Measurements from ENCODE around the gene PPP2R5A. TPM values are rescaled to one million over a fixed set of nuclear protein-coding genes. Genes with fewer than 3 reads are reported as not detected.
"Not testable (repeated sequence)": the region's sequence is repeated elsewhere in the genome, so short reads cannot be mapped to it uniquely, and the experiment has no call there.

PPP2R5A gene
- polyA plus RNA-seq, 3 donors = 28.1 to 38.4 (median 31.1) TPM

GRCh38 chr1:212386029-212386428, 100.8 kb downstream of the PPP2R5A start:
- Histone ChIP-seq H3K79me2 (ENCODE audit: insufficient read depth, low read length) (peaks cover 21% of the 10 kb centered on the region), H3K9me3 (replicated peaks in 1 of 2; ENCODE audit: control insufficient read depth in 1 of 2, insufficient read depth in 1 of 2, low read length in 2 of 2) (peaks cover 0 to 7% of the 10 kb centered on the region in 2 donors), H3K4me3 (replicated peaks in 1 of 3; ENCODE audit: low read depth in 2 of 3, low read length in 3 of 3) (no peak overlapping the region), H3K36me3 (replicated peaks in 1 of 2; ENCODE audit: control insufficient read depth in 1 of 2, insufficient read depth in 2 of 2, low read length in 2 of 2) (peaks cover 50 to 94% of the 10 kb centered on the region in 2 donors), H3K4me1 (ENCODE audit: control insufficient read depth in 1 of 2, insufficient read depth in 2 of 2, low read length in 2 of 2) (no peaks in the 10 kb centered on the region), H3K27ac (ENCODE audit: low read depth in 1 of 2, low read length in 2 of 2) (no peak overlapping the region), H3K4me2 (replicated peaks; ENCODE audit: extremely low read depth, low read length, poor library complexity, severe bottlenecking) (no peak overlapping the region), H2AFZ (ENCODE audit: insufficient read depth, low read depth, low read length, poor library complexity, severe bottlenecking) (no peak overlapping the region), H3K27me3 (ENCODE audit: control insufficient read depth in 2 of 2, insufficient read depth in 2 of 2, low read length in 2 of 2) (no peaks in the 10 kb centered on the region), H3K9ac (ENCODE audit: insufficient read depth, low read length, poor library complexity, severe bottlenecking) (no peak overlapping the region), H4K20me1 (ENCODE audit: insufficient read depth, low read length) (peaks cover 26% of the 10 kb centered on the region)
- H3K4me3 Mint-ChIP-seq = no peak overlapping the region
- TF ChIP-seq CTCF (IDR thresholded peaks at IDR 0.05) = no peak
- peak overlapping the region in 3 of 7 donors; percentile 22 to 76 (median 28) for H3K27ac Mint-ChIP-seq
- peaks cover 0 to 1% (median 0%) of the 10 kb centered on the region in 3 donors for H3K27me3 Mint-ChIP-seq (ENCODE audit: low read depth in 3 of 3)
- DNase-seq = no peak
- WGBS (ENCODE audit: insufficient coverage) = 100% methylated on average over 1 of the region's 1 CpG
- intact Hi-C loops (cut with micrococcal nuclease) = no loop called here
- H3K36me3 Mint-ChIP-seq = peaks cover 88 to 95% of the 10 kb centered on the region in 2 donors
- peaks cover 7 to 14% (median 11%) of the 10 kb centered on the region in 7 donors for H3K9me3 Mint-ChIP-seq
- peaks cover 12% of the 10 kb centered on the region for H3K4me1 Mint-ChIP-seq

GRCh38 chr1:212388985-212389716, 103.9 kb downstream of the PPP2R5A start:
- H3K9me3 Mint-ChIP-seq = peaks cover 13 to 32% (median 22%) of the 10 kb centered on the region in 7 donors
- TF ChIP-seq CTCF (IDR thresholded peaks at IDR 0.05) = no peak
- Histone ChIP-seq H3K4me3 (replicated peaks in 1 of 3; ENCODE audit: low read depth in 2 of 3, low read length in 3 of 3) (no peak overlapping the region), H3K79me2 (ENCODE audit: insufficient read depth, low read length) (peaks cover 21% of the 10 kb centered on the region), H3K9me3 (replicated peaks in 1 of 2; ENCODE audit: control insufficient read depth in 1 of 2, insufficient read depth in 1 of 2, low read length in 2 of 2) (peaks cover 0 to 12% of the 10 kb centered on the region in 2 donors), H3K36me3 (replicated peaks in 1 of 2; ENCODE audit: control insufficient read depth in 1 of 2, insufficient read depth in 2 of 2, low read length in 2 of 2) (peaks cover 40 to 64% of the 10 kb centered on the region in 2 donors), H4K20me1 (ENCODE audit: insufficient read depth, low read length) (peaks cover 21% of the 10 kb centered on the region), H3K27ac (ENCODE audit: low read depth in 1 of 2, low read length in 2 of 2) (peak overlapping the region in 1 of 2 donors; percentile 41), H3K9ac (ENCODE audit: insufficient read depth, low read length, poor library complexity, severe bottlenecking) (no peak overlapping the region), H2AFZ (ENCODE audit: insufficient read depth, low read depth, low read length, poor library complexity, severe bottlenecking) (no peak overlapping the region), H3K4me2 (replicated peaks; ENCODE audit: extremely low read depth, low read length, poor library complexity, severe bottlenecking) (no peak overlapping the region), H3K4me1 (ENCODE audit: control insufficient read depth in 1 of 2, insufficient read depth in 2 of 2, low read length in 2 of 2) (no peaks in the 10 kb centered on the region), H3K27me3 (ENCODE audit: control insufficient read depth in 2 of 2, insufficient read depth in 2 of 2, low read length in 2 of 2) (no peaks in the 10 kb centered on the region)
- WGBS (ENCODE audit: insufficient coverage) = no CpG with 5 or more reads among the region's 1 CpG
- intact Hi-C loops (cut with micrococcal nuclease) = no loop called here
- H3K4me1 Mint-ChIP-seq = peaks cover 8% of the 10 kb centered on the region
- peaks cover 0 to 3% (median 0%) of the 10 kb centered on the region in 3 donors for H3K27me3 Mint-ChIP-seq (ENCODE audit: low read depth in 3 of 3)
- peaks cover 81 to 84% of the 10 kb centered on the region in 2 donors for H3K36me3 Mint-ChIP-seq
- peak overlapping the region in 1 of 7 donors; percentile 36 for H3K27ac Mint-ChIP-seq
- DNase-seq = no peak
- no peak overlapping the region for H3K4me3 Mint-ChIP-seq

- DNase-seq; H3K4me3 ChIP-seq (replicated peaks in 1 of 3; ENCODE audit: low read depth in 2 of 3, low read length in 3 of 3); H4K20me1 ChIP-seq (ENCODE audit: insufficient read depth, low read length); H3K4me1 ChIP-seq (ENCODE audit: control insufficient read depth in 1 of 2, insufficient read depth in 2 of 2, low read length in 2 of 2); H2AFZ ChIP-seq (ENCODE audit: insufficient read depth, low read depth, low read length, poor library complexity, severe bottlenecking); intact Hi-C loops (cut with micrococcal nuclease); H3K27me3 Mint-ChIP-seq (ENCODE audit: low read depth in 3 of 3); H3K27ac ChIP-seq (ENCODE audit: low read depth in 1 of 2, low read length in 2 of 2); H3K27me3 ChIP-seq (ENCODE audit: control insufficient read depth in 2 of 2, insufficient read depth in 2 of 2, low read length in 2 of 2); H3K9ac ChIP-seq (ENCODE audit: insufficient read depth, low read length, poor library complexity, severe bottlenecking); H3K27ac Mint-ChIP-seq; H3K4me2 ChIP-seq (replicated peaks; ENCODE audit: extremely low read depth, low read length, poor library complexity, severe bottlenecking); H3K4me3 Mint-ChIP-seq; H3K4me1 Mint-ChIP-seq: not testable (repeated sequence)
- Histone ChIP-seq H3K36me3 (replicated peaks in 1 of 2; ENCODE audit: control insufficient read depth in 1 of 2, insufficient read depth in 2 of 2, low read length in 2 of 2) (peaks cover 8 to 41% of the 10 kb centered on the region in 2 donors), H3K79me2 (ENCODE audit: insufficient read depth, low read length) (peaks cover 41% of the 10 kb centered on the region), H3K9me3 (replicated peaks in 1 of 2; ENCODE audit: control insufficient read depth in 1 of 2, insufficient read depth in 1 of 2, low read length in 2 of 2) (peaks cover 15 to 21% of the 10 kb centered on the region in 2 donors)
- WGBS (ENCODE audit: insufficient coverage) = 100% methylated on average over 1 of the region's 6 CpGs
- H3K36me3 Mint-ChIP-seq = peaks cover 56 to 65% of the 10 kb centered on the region in 2 donors
- peaks cover 31 to 46% (median 37%) of the 10 kb centered on the region in 7 donors for H3K9me3 Mint-ChIP-seq
These were observed 110.6 kb downstream of the PPP2R5A start for GRCh38 chr1:212395678-212396437.
